ENCODE measurements around the gene ZP2. TPM values are rescaled to one million over a fixed set of nuclear protein-coding genes. Genes with fewer than 3 reads are reported as not detected.
A peak's percentile ranks its signal among the peaks of the same experiment; 100 is the strongest.

Gene ZP2
- total RNA-seq, 1 donor from 2014 or later, result not detected

DNA sequence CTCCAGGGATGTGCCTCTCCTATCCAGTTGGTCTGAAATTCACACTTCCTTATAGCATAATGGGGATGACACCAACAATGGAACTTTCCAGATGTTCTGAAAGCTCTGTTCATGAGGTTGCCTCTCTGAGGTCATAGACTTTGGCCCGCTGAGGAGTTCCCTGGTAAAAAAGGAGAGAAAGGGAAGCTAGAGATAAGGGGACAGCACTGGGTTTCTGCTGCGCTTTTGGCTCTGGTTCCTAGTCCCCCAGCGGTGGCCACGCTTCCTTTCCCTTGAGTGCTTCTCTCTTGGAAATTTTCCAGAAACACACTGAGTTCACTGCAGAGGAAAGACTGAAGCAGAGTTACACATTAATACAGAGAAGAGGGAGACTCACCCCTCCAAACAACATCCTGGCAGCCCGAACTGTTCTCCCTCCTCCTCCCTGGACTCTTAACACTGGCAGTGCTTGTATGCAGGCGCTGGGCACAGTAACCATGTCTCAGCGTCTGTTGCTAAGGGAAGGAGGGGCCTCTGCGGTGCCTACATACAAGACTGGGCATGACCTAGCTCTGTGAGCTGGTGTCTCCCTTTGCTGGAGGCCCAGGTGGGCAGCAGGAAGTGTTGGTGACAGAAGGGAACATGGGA is 60.9 kb downstream of the ZP2 start, which contains the start of gene DNAH3:
Gene DNAH3, minus strand, starts transcription at position 472 of the 627 bp plus-strand sequence. CDS start 527 bp downstream, outside the sequence.
- peak; percentile 26 for DNase-seq (ENCODE audit: low spot score)

Other genes starting within 250 kb of the ZP2 start
- 1.4 TPM for gene DNAH3, start 60.7 kb downstream of the ZP2 start, total RNA-seq (ENCODE audit: insufficient read depth, low replicate concordance)
- 155 TPM for gene LDAF1, start 52.9 kb downstream of the ZP2 start, total RNA-seq (ENCODE audit: insufficient read depth, low replicate concordance)
- gene ANKS4B, start 22.1 kb upstream of the ZP2 start, total RNA-seq (ENCODE audit: insufficient read depth, low replicate concordance), result 0.72 TPM
- gene CRYM, start 66.7 kb upstream of the ZP2 start, total RNA-seq (ENCODE audit: insufficient read depth, low replicate concordance), result 29.4 TPM

Data from umbilical cord (tissue), 2 donors.